ENCODE results near the gene CTPS1. TPM values are rescaled to one million over a fixed set of nuclear protein-coding genes. Genes with fewer than 3 reads are reported as not detected.

Gene CTPS1
- total and polyA plus RNA-seq, 2 of the 13 experiments (the other 11 are each of a cell fraction or from before 2014, with no cell fraction given), result 9.6 to 42.8 TPM

DNA sequence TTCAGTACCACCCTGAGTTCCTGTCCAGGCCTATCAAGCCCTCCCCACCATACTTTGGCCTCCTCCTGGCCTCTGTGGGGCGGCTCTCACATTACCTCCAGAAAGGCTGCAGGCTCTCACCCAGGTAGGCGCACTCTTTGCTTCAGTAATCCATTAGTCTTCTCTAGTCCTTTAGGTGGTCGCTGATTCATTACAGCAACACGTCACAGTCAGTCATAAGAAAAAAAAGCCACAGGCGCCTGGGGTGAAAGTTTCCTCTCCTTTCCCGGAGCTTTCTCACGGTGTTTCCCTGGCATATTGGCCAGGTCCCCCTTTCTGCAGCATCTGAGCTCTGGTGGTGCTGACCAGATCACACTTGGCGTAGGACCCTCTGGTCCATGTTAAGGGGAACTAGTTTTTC, 30.0 kb downstream of the CTPS1 start:
- CTCF ChIA-PET (ENCODE audit: low intra/inter-chr PET ratio, low total read pairs), result no interaction called here
- H3K36me3 ChIP-seq (replicated peaks in 1 of 2; ENCODE audit: control insufficient read depth in 1 of 2, insufficient read depth in 2 of 2, low read length in 2 of 2), result peaks cover 31 to 91% of the 10 kb centered on the region in 2 experiments
- FAIRE-seq, result no peak

More for the DNA sequence above, 30.0 kb downstream of the CTPS1 start:
- Histone ChIP-seq H3K79me2 (ENCODE audit: insufficient read depth, low read length) (no peaks in the 10 kb centered on the region), H3K27me3 (ENCODE audit: control insufficient read depth in 1 of 2, insufficient read depth in 2 of 2, low read length in 2 of 2) (no peaks in the 10 kb centered on the region), H3K4me2 (ENCODE audit: low read depth, low read length) (no peak overlapping the region), H2AFZ (ENCODE audit: low read length) (no peak overlapping the region), H4K20me1 (ENCODE audit: insufficient read depth, low read length) (no peaks in the 10 kb centered on the region), H3K27ac (ENCODE audit: extremely low read length, insufficient read depth, low read length) (no peak overlapping the region), H3K4me1 (ENCODE audit: insufficient read depth, low read length) (no peaks in the 10 kb centered on the region), H3K4me3 (replicated peaks in 1 of 3; ENCODE audit: insufficient read depth in 1 of 3, low read depth in 2 of 3, low read length in 3 of 3) (no peak overlapping the region), H3K9ac (ENCODE audit: insufficient read depth, low read depth, low read length) (no peak overlapping the region), H3K9me3 (ENCODE audit: low read length) (no peaks in the 10 kb centered on the region)
- intact Hi-C loops (cut with micrococcal nuclease; ENCODE audit: unreplicated experiment), result no loop called here
- 92% methylated on average over 8 of the region's 8 CpGs for WGBS (ENCODE audit: low lambda C conversion rate)
- TF ChIP-seq ZNF10 (CRISPR knock-in tag; IDR thresholded peaks at IDR 0.05; ENCODE audit: borderline replicate concordance, low read depth) (no peak), SRSF4 (IDR thresholded peaks at IDR 0.05; ENCODE audit: low read depth, low read length, poor library complexity, severe bottlenecking) (no peak), ZNF282 (IDR thresholded peaks at IDR 0.05; ENCODE audit: partially characterized antibody) (no peak), ZNF879 (CRISPR knock-in tag; IDR thresholded peaks at IDR 0.05) (no peak), ZNF773 (CRISPR knock-in tag; IDR thresholded peaks at IDR 0.05; ENCODE audit: borderline replicate concordance) (no peak), DNMT3B (CRISPR knock-in tag; conservative IDR thresholded peaks at IDR 0.05) (no peak), FOXP1 (IDR thresholded peaks at IDR 0.05) (no peak), FOXP1 (CRISPR knock-in tag; IDR thresholded peaks at IDR 0.05) (no peak), RFX5 (IDR thresholded peaks at IDR 0.05; ENCODE audit: low read depth, low read length) (no peak), ZNF703 (CRISPR knock-in tag; IDR thresholded peaks at IDR 0.05; ENCODE audit: borderline replicate concordance) (no peak), ZNF33B (CRISPR knock-in tag; IDR thresholded peaks at IDR 0.05) (no peak), JUND (CRISPR knock-in tag; IDR thresholded peaks at IDR 0.05) (no peak), HIVEP1 (CRISPR knock-in tag; IDR thresholded peaks at IDR 0.05) (no peak), ZNF256 (CRISPR knock-in tag; conservative IDR thresholded peaks at IDR 0.05) (no peak)
- TF ChIP-seq, protein P1, sequence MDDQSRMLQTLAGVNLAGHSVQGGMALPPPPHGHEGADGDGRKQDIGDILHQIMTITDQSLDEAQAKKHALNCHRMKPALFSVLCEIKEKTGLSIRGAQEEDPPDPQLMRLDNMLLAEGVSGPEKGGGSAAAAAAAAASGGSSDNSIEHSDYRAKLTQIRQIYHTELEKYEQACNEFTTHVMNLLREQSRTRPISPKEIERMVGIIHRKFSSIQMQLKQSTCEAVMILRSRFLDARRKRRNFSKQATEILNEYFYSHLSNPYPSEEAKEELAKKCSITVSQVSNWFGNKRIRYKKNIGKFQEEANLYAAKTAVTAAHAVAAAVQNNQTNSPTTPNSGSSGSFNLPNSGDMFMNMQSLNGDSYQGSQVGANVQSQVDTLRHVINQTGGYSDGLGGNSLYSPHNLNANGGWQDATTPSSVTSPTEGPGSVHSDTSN (CRISPR knock-in tag; IDR thresholded peaks at IDR 0.05; ENCODE audit: borderline replicate concordance), result no peak
- TF ChIP-seq, protein P2, sequence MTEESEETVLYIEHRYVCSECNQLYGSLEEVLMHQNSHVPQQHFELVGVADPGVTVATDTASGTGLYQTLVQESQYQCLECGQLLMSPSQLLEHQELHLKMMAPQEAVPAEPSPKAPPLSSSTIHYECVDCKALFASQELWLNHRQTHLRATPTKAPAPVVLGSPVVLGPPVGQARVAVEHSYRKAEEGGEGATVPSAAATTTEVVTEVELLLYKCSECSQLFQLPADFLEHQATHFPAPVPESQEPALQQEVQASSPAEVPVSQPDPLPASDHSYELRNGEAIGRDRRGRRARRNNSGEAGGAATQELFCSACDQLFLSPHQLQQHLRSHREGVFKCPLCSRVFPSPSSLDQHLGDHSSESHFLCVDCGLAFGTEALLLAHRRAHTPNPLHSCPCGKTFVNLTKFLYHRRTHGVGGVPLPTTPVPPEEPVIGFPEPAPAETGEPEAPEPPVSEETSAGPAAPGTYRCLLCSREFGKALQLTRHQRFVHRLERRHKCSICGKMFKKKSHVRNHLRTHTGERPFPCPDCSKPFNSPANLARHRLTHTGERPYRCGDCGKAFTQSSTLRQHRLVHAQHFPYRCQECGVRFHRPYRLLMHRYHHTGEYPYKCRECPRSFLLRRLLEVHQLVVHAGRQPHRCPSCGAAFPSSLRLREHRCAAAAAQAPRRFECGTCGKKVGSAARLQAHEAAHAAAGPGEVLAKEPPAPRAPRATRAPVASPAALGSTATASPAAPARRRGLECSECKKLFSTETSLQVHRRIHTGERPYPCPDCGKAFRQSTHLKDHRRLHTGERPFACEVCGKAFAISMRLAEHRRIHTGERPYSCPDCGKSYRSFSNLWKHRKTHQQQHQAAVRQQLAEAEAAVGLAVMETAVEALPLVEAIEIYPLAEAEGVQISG (CRISPR knock-in tag; IDR thresholded peaks at IDR 0.05), result no peak
- TF ChIP-seq, protein P3, sequence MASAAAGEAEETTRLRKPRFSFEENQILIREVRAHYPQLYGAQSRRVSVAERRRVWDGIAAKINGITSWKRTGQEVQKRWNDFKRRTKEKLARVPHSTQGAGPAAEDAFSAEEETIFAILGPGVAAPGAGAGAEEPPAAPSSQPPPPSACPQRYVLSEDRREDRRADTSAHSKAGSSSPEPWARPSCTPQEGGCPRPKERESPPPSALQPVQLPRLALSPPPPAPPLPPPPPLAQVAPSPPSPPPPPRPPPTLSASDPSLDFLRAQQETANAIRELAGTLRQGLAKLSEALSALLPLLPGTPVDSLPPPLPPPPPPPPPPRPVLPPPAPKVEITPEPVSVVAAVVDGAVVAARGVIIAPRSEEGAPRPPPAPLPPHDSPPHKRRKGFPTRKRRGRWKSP (CRISPR knock-in tag; IDR thresholded peaks at IDR 0.05), result no peak
- no TSS peak for BruUV-seq (replicated peaks)
- POLR2A ChIA-PET, result no interaction called here
- in situ Hi-C loops (cut with HindIII; ENCODE audit: extremely low pct_ligation_motif_present, low pct_unique_long_range_greater_than_20kb), result no loop called here
- no peak for ATAC-seq
- DNase-seq (ENCODE audit: low spot score), result no peak
